Measurements from ENCODE around the gene CPM. TPM values are rescaled to one million over a fixed set of nuclear protein-coding genes. Genes with fewer than 3 reads are reported as not detected.

Gene CPM
- total RNA-seq, 5 donors from 2014 or later (not counting 1 experiment from before 2014, with no cell fraction given), result 1.6 to 2.7 (median 2.1) TPM

GRCh38 chr12:68870443-68870842 is 62.5 kb downstream of the CPM start:
- WGBS (ENCODE audit: insufficient coverage), result 90% methylated on average over 4 of the region's 6 CpGs
- POLR2A ChIA-PET, result no interaction called here
- CTCF ChIA-PET, result no interaction called here

GRCh38 chr12:68870011-68870410 is 63.0 kb downstream of the CPM start:
- POLR2A ChIA-PET, result interaction anchor here in 1 of 2 donors (1.0 kb wide), 1 partner anchor 11 kb away, joined by 3 read pairs; no protein-coding TSS in a partner anchor
- H3K9me3 Mint-ChIP-seq, result no peaks in the 10 kb centered on the region
- Histone ChIP-seq H3K27me3 (replicated peaks in 1 of 2; ENCODE audit: control insufficient read depth in 2 of 2, extremely low read depth in 1 of 2, insufficient read depth in 2 of 2, low read length in 1 of 2) (no peaks in the 10 kb centered on the region), H3K4me3 (ENCODE audit: control insufficient read depth in 1 of 2, extremely low read depth in 1 of 2, low read length in 1 of 2) (no peak overlapping the region), H3K27ac (ENCODE audit: low read length) (no peak overlapping the region), H3K4me1 (ENCODE audit: control insufficient read depth in 1 of 2, extremely low read depth in 1 of 2, insufficient read depth in 2 of 2, low read length in 2 of 2) (no peaks in the 10 kb centered on the region), H3K9me3 (no peaks in the 10 kb centered on the region), H3K36me3 (ENCODE audit: control insufficient read depth in 2 of 2, extremely low read depth in 1 of 2, insufficient read depth in 1 of 2, low read length in 1 of 2) (no peaks in the 10 kb centered on the region)
- no peak overlapping the region for H3K27ac Mint-ChIP-seq
- 62% methylated on average over 3 of the region's 5 CpGs for WGBS (ENCODE audit: insufficient coverage)
- CTCF ChIA-PET, result no interaction called here
- H3K4me3 Mint-ChIP-seq, result no peak overlapping the region
- H3K27me3 Mint-ChIP-seq, result peaks cover 2 to 3% of the 10 kb centered on the region in 2 donors
- ATAC-seq (replicated peaks in 1 of 4) (no peak), DNase-seq (no peak)
- no peaks in the 10 kb centered on the region for H3K36me3 Mint-ChIP-seq
- no peaks in the 10 kb centered on the region for H3K4me1 Mint-ChIP-seq

More at GRCh38 chr12:68870443-68870842, 62.5 kb downstream of the CPM start:
- Mint-ChIP-seq H3K27ac (no peak overlapping the region), H3K9me3 (no peaks in the 10 kb centered on the region), H3K36me3 (no peaks in the 10 kb centered on the region), H3K27me3 (peaks cover 2 to 3% of the 10 kb centered on the region in 2 donors), H3K4me3 (no peak overlapping the region), H3K4me1 (no peaks in the 10 kb centered on the region)
- ATAC-seq (replicated peaks in 1 of 4) (no peak), DNase-seq (no peak)
- Histone ChIP-seq H3K9me3 (no peaks in the 10 kb centered on the region), H3K27ac (ENCODE audit: low read length) (no peak overlapping the region), H3K4me1 (ENCODE audit: control insufficient read depth in 1 of 2, extremely low read depth in 1 of 2, insufficient read depth in 2 of 2, low read length in 2 of 2) (no peaks in the 10 kb centered on the region), H3K36me3 (ENCODE audit: control insufficient read depth in 2 of 2, extremely low read depth in 1 of 2, insufficient read depth in 1 of 2, low read length in 1 of 2) (no peaks in the 10 kb centered on the region), H3K4me3 (ENCODE audit: control insufficient read depth in 1 of 2, extremely low read depth in 1 of 2, low read length in 1 of 2) (no peak overlapping the region), H3K27me3 (replicated peaks in 1 of 2; ENCODE audit: control insufficient read depth in 2 of 2, extremely low read depth in 1 of 2, insufficient read depth in 2 of 2, low read length in 1 of 2) (no peaks in the 10 kb centered on the region)

- Histone ChIP-seq H3K27ac (ENCODE audit: low read length) (no peak overlapping the region), H3K27me3 (replicated peaks in 1 of 2; ENCODE audit: control insufficient read depth in 2 of 2, extremely low read depth in 1 of 2, insufficient read depth in 2 of 2, low read length in 1 of 2) (no peaks in the 10 kb centered on the region), H3K36me3 (ENCODE audit: control insufficient read depth in 2 of 2, extremely low read depth in 1 of 2, insufficient read depth in 1 of 2, low read length in 1 of 2) (no peaks in the 10 kb centered on the region), H3K9me3 (no peaks in the 10 kb centered on the region), H3K4me3 (ENCODE audit: control insufficient read depth in 1 of 2, extremely low read depth in 1 of 2, low read length in 1 of 2) (no peak overlapping the region), H3K4me1 (ENCODE audit: control insufficient read depth in 1 of 2, extremely low read depth in 1 of 2, insufficient read depth in 2 of 2, low read length in 2 of 2) (no peaks in the 10 kb centered on the region)
- POLR2A ChIA-PET, result no interaction called here
- Mint-ChIP-seq H3K4me1 (no peaks in the 10 kb centered on the region), H3K27me3 (peaks cover 2 to 3% of the 10 kb centered on the region in 2 donors), H3K9me3 (no peaks in the 10 kb centered on the region), H3K4me3 (no peak overlapping the region), H3K36me3 (no peaks in the 10 kb centered on the region), H3K27ac (no peak overlapping the region)
- CTCF ChIA-PET, result interaction anchor here in 1 of 2 donors (0.6 kb wide), 1 partner anchor 15 kb away, joined by 3 read pairs; no protein-coding TSS in a partner anchor
- ATAC-seq (replicated peaks in 1 of 4) (no peak), DNase-seq (no peak)
- 87% methylated on average over 7 of the region's 10 CpGs for WGBS (ENCODE audit: insufficient coverage)
Measured at GRCh38 chr12:68868043-68868790, 64.8 kb downstream of the CPM start.

GRCh38 chr12:68867606-68868005 is 65.4 kb downstream of the CPM start:
- WGBS (ENCODE audit: insufficient coverage), result 91% methylated on average over 4 of the region's 5 CpGs
- ATAC-seq (replicated peaks in 1 of 4) (no peak), DNase-seq (no peak)
- Histone ChIP-seq H3K27ac (ENCODE audit: low read length) (no peak overlapping the region), H3K36me3 (ENCODE audit: control insufficient read depth in 2 of 2, extremely low read depth in 1 of 2, insufficient read depth in 1 of 2, low read length in 1 of 2) (no peaks in the 10 kb centered on the region), H3K27me3 (replicated peaks in 1 of 2; ENCODE audit: control insufficient read depth in 2 of 2, extremely low read depth in 1 of 2, insufficient read depth in 2 of 2, low read length in 1 of 2) (no peaks in the 10 kb centered on the region), H3K4me3 (ENCODE audit: control insufficient read depth in 1 of 2, extremely low read depth in 1 of 2, low read length in 1 of 2) (no peak overlapping the region), H3K9me3 (no peaks in the 10 kb centered on the region), H3K4me1 (ENCODE audit: control insufficient read depth in 1 of 2, extremely low read depth in 1 of 2, insufficient read depth in 2 of 2, low read length in 2 of 2) (no peaks in the 10 kb centered on the region)
- Mint-ChIP-seq H3K27me3 (peaks cover 2 to 3% of the 10 kb centered on the region in 2 donors), H3K4me3 (no peak overlapping the region), H3K36me3 (no peaks in the 10 kb centered on the region), H3K9me3 (no peaks in the 10 kb centered on the region), H3K27ac (no peak overlapping the region), H3K4me1 (no peaks in the 10 kb centered on the region)
- CTCF ChIA-PET, result no interaction called here
- POLR2A ChIA-PET, result no interaction called here

- H3K36me3 ChIP-seq (ENCODE audit: control insufficient read depth in 2 of 2, extremely low read depth in 1 of 2, insufficient read depth in 1 of 2, low read length in 1 of 2), result no peaks in the 10 kb centered on the region
- H3K27me3 ChIP-seq (replicated peaks in 1 of 2; ENCODE audit: control insufficient read depth in 2 of 2, extremely low read depth in 1 of 2, insufficient read depth in 2 of 2, low read length in 1 of 2), result no peaks in the 10 kb centered on the region
- H3K27ac ChIP-seq (ENCODE audit: low read length), result no peak overlapping the region
- no peak for ATAC-seq (replicated peaks in 1 of 4)
- ChIA-PET POLR2A (interaction anchor here in 1 of 2 donors (0.5 kb wide), 1 partner anchor 802 kb away, joined by 3 read pairs; no protein-coding TSS in a partner anchor), CTCF (no interaction called here)
- Mint-ChIP-seq H3K9me3 (no peaks in the 10 kb centered on the region), H3K27ac (no peak overlapping the region), H3K4me3 (no peak overlapping the region), H3K27me3 (peaks cover 0 to 2% of the 10 kb centered on the region in 2 donors), H3K36me3 (no peaks in the 10 kb centered on the region), H3K4me1 (no peaks in the 10 kb centered on the region)
- WGBS (ENCODE audit: insufficient coverage), result no CpG with 5 or more reads among the region's 6 CpGs
- DNase-seq, result no peak
- no peaks in the 10 kb centered on the region for H3K4me1 ChIP-seq (ENCODE audit: control insufficient read depth in 1 of 2, extremely low read depth in 1 of 2, insufficient read depth in 2 of 2, low read length in 2 of 2)
- H3K4me3 ChIP-seq (ENCODE audit: control insufficient read depth in 1 of 2, extremely low read depth in 1 of 2, low read length in 1 of 2), result no peak overlapping the region
- no peaks in the 10 kb centered on the region for H3K9me3 ChIP-seq
Measured at GRCh38 chr12:68866950-68867349, 66.0 kb downstream of the CPM start.

GRCh38 chr12:68865399-68866164 is 67.4 kb downstream of the CPM start:
- ATAC-seq (replicated peaks in 1 of 4) (no peak), DNase-seq (no peak)
- H3K27me3 Mint-ChIP-seq, result peaks cover 0 to 4% of the 10 kb centered on the region in 2 donors
- WGBS (ENCODE audit: insufficient coverage), result 90% methylated on average over 4 of the region's 9 CpGs
- no peaks in the 10 kb centered on the region for H3K4me1 ChIP-seq (ENCODE audit: control insufficient read depth in 1 of 2, extremely low read depth in 1 of 2, insufficient read depth in 2 of 2, low read length in 2 of 2)
- H3K9me3 Mint-ChIP-seq, result no peaks in the 10 kb centered on the region
- POLR2A ChIA-PET, result no interaction called here
- H3K27ac ChIP-seq (ENCODE audit: low read length), result no peak overlapping the region
- H3K9me3 ChIP-seq, result no peaks in the 10 kb centered on the region
- no peaks in the 10 kb centered on the region for H3K36me3 ChIP-seq (ENCODE audit: control insufficient read depth in 2 of 2, extremely low read depth in 1 of 2, insufficient read depth in 1 of 2, low read length in 1 of 2)
- H3K36me3 Mint-ChIP-seq, result no peaks in the 10 kb centered on the region
- H3K27ac Mint-ChIP-seq, result no peak overlapping the region
- H3K27me3 ChIP-seq (replicated peaks in 1 of 2; ENCODE audit: control insufficient read depth in 2 of 2, extremely low read depth in 1 of 2, insufficient read depth in 2 of 2, low read length in 1 of 2), result no peaks in the 10 kb centered on the region
- CTCF ChIA-PET, result no interaction called here
- no peaks in the 10 kb centered on the region for H3K4me1 Mint-ChIP-seq
- H3K4me3 ChIP-seq (ENCODE audit: control insufficient read depth in 1 of 2, extremely low read depth in 1 of 2, low read length in 1 of 2), result no peak overlapping the region
- H3K4me3 Mint-ChIP-seq, result no peak overlapping the region
